IMR-90 (cell line): Measurements from ENCODE around the gene GSS. TPM values are rescaled to one million over a fixed set of nuclear protein-coding genes. Genes with fewer than 3 reads are reported as not detected.

Experiments
- ATAC-seq: fragments of 200-7000 bp; cut with Tn5 transposase; 2 replicates; pipeline ENCODE4 v1.9.1; 2020; ENCODE audit warnings: low read depth, mild to moderate bottlenecking, moderate library complexity
- BruUV-seq: library from RNA; stranded (reverse); fragments of 400-500 nt; replicated peaks from 2 replicates; lab custom pipeline; 2021; lab: Mats Ljungman, UMichigan
- CTCF ChIA-PET: fragments of 300-600 bp; formaldehyde crosslinking; extraction: SDS; loops from one replicate; lab custom pipeline; 2021; ENCODE audit warnings: antibody characterized with exemption; lab: Yijun Ruan, JAX
- POLR2A ChIA-PET: fragments of 300-600 bp; sonication (Branson Sonifier 250); formaldehyde crosslinking; loops from one replicate; lab custom pipeline; 2022; ENCODE audit warnings: antibody characterized with exemption; ENCODE audit not compliant: unreplicated experiment; lab: Charles Lee
- DNase-seq: peaks from one replicate; pipeline ENCODE4 v3.0.0; 2013
- H2AFZ ChIP-seq: replicated peaks from 2 replicates; pipeline ENCODE3; 2013; ENCODE audit warnings: low read length, mild to moderate bottlenecking; ENCODE audit not compliant: poor library complexity
- H2AK5ac ChIP-seq: 2 replicates; pipeline ENCODE4 v1.6.1; 2013; ENCODE audit warnings: low read depth, low read length, inconsistent platforms
- H2AK9ac ChIP-seq: replicated peaks from 2 replicates; pipeline ENCODE3; 2013; ENCODE audit warnings: mild to moderate bottlenecking, low read depth, low read length, moderate library complexity; ENCODE audit not compliant: poor library complexity
- H2BK120ac ChIP-seq: 2 replicates; pipeline ENCODE4 v1.6.1; 2013; ENCODE audit warnings: low read depth, low read length, inconsistent platforms
- H2BK15ac ChIP-seq: 3 replicates; pipeline ENCODE4 v1.6.1; 2013; ENCODE audit warnings: low read depth, low read length, inconsistent platforms
- H2BK20ac ChIP-seq: 2 replicates; pipeline ENCODE4 v1.6.1; 2013; ENCODE audit warnings: low read depth, mild to moderate bottlenecking, inconsistent platforms, low read length, moderate library complexity
- H2BK5ac ChIP-seq: 2 replicates; pipeline ENCODE4 v1.6.1; 2013; ENCODE audit warnings: mild to moderate bottlenecking, low read depth, low read length, inconsistent platforms; ENCODE audit not compliant: poor library complexity, severe bottlenecking
- H3K14ac ChIP-seq: replicated peaks from 2 replicates; pipeline ENCODE4 v1.6.1; 2013; ENCODE audit warnings: low read depth, low read length, inconsistent platforms
- H3K18ac ChIP-seq: 2 replicates; pipeline ENCODE4 v1.6.1; 2013; ENCODE audit warnings: low read depth, low read length, control low read depth
- H3K23ac ChIP-seq: 2 replicates; pipeline ENCODE4 v1.6.1; 2013; ENCODE audit warnings: low read depth, low read length, inconsistent platforms
- H3K27ac ChIP-seq: 2 replicates; pipeline ENCODE4 v1.5.1; 2013; ENCODE audit warnings: mild to moderate bottlenecking, control low read depth, low read length; ENCODE audit not compliant: insufficient read depth
- H3K27me3 ChIP-seq: 2 replicates; pipeline ENCODE4 v1.6.1; 2013; ENCODE audit warnings: low read length; ENCODE audit not compliant: control insufficient read depth, insufficient read depth
- H3K36me3 ChIP-seq: 2 replicates; pipeline ENCODE4 v1.6.1; 2013; ENCODE audit warnings: low read length, mixed read lengths; ENCODE audit not compliant: control insufficient read depth, insufficient read depth
- H3K4ac ChIP-seq: 2 replicates; pipeline ENCODE4 v1.6.1; 2013; ENCODE audit warnings: low read depth, low read length, inconsistent platforms
- H3K4me1 ChIP-seq: 2 replicates; pipeline ENCODE4 v1.6.1; 2013; ENCODE audit warnings: low read length, mixed read lengths; ENCODE audit not compliant: control insufficient read depth, insufficient read depth
- H3K4me2 ChIP-seq: 2 replicates; pipeline ENCODE4 v1.6.1; 2013; ENCODE audit warnings: low read depth, mild to moderate bottlenecking, control low read depth, low read length, moderate library complexity
- H3K4me3 ChIP-seq: 2 replicates; pipeline ENCODE4 v1.5.1; 2013; ENCODE audit warnings: low read depth, mild to moderate bottlenecking, control low read depth, low read length, moderate library complexity; ENCODE audit not compliant: insufficient read depth
- H3K56ac ChIP-seq: 2 replicates; pipeline ENCODE4 v1.6.1; 2013; ENCODE audit warnings: low read length, inconsistent platforms; ENCODE audit not compliant: insufficient read depth; ENCODE audit errors: extremely low read depth
- H3K79me1 ChIP-seq, 2 experiments: 2 replicates each; pipeline ENCODE4 v1.6.1; 2013; ENCODE audit warnings: low read length in 2 of 2, inconsistent platforms in 1 of 2, low read depth in 1 of 2
- H3K9ac ChIP-seq: 2 replicates; pipeline ENCODE4 v1.6.1; 2013; ENCODE audit warnings: low read depth, low read length, control low read depth
- H3K9me1 ChIP-seq: 2 replicates; pipeline ENCODE4 v1.6.1; 2013; ENCODE audit warnings: low read length, inconsistent platforms; ENCODE audit not compliant: insufficient read depth
- H3K9me3 ChIP-seq: 2 replicates; pipeline ENCODE4 v1.6.1; 2013; ENCODE audit warnings: low read length; ENCODE audit not compliant: control insufficient read depth, insufficient read depth
- H4K20me1 ChIP-seq: 2 replicates; pipeline ENCODE4 v1.6.1; 2013; ENCODE audit warnings: low read length, inconsistent platforms; ENCODE audit not compliant: insufficient read depth
- H4K5ac ChIP-seq: 2 replicates; pipeline ENCODE4 v1.6.1; 2013; ENCODE audit warnings: mild to moderate bottlenecking, low read depth, low read length, control low read depth
- H4K8ac ChIP-seq, 2 experiments: 2 replicates each; pipeline ENCODE4 v1.6.1; 2013; ENCODE audit warnings: low read depth in 2 of 2, low read length in 2 of 2, control low read depth in 1 of 2, inconsistent platforms in 1 of 2
- H4K91ac ChIP-seq: 2 replicates; pipeline ENCODE4 v1.6.1; 2013; ENCODE audit warnings: low read depth, low read length, inconsistent platforms; ENCODE audit not compliant: insufficient read depth
- ELK1 ChIP-seq: fragments of 150-350 bp; IDR thresholded peaks from 2 replicates; pipeline ENCODE4 v1.6.1; 2016; ENCODE audit warnings: low read depth, mild to moderate bottlenecking, low read length, moderate library complexity, borderline replicate concordance
- POLR2A ChIP-seq: IDR thresholded peaks from 2 replicates; pipeline ENCODE4 v1.6.1; 2012; ENCODE audit warnings: mild to moderate bottlenecking, low read depth, low read length
- WGBS, 2 experiments: methylation state at CpG; one replicate each; pipeline versions ENCODE4 v1.1.5 to v1.1.7; 2013; ENCODE audit warnings: missing lambda C conversion rate in 2 of 2; ENCODE audit not compliant: insufficient read length in 1 of 2; ENCODE audit errors: extremely low coverage in 2 of 2; 5-methylcytosine and 5-hydroxymethylcytosine counted together
- dilution Hi-C: fragments of 300-500 bp; cut with HindIII; formaldehyde crosslinking; loops from one replicate; pipeline ENCODE4 v1.14.3; 2018; ENCODE audit warnings: low sequenced_read_pairs; ENCODE audit not compliant: unreplicated experiment
- in situ Hi-C: fragments of 300-500 bp; cut with MboI; formaldehyde crosslinking; loops from 3 replicates; pipeline ENCODE4 v1.14.3; 2019; ENCODE audit warnings: low sequenced_read_pairs, inconsistent platforms, mixed read lengths
- intact Hi-C: fragments of 100-400 bp; cut with micrococcal nuclease; formaldehyde crosslinking; loops from 2 replicates; pipeline ENCODE4 v1.10.0; 2022
- polyA plus RNA-seq, 3 experiments: library from polyadenylated mRNA; depleted of rRNA; stranded (reverse); fragments of >200 nt; gene quantifications; 2 replicates each; pipeline ENCODE4 v1.2.3, GENCODE V29; 2012; ENCODE audit warnings: low replicate concordance in 1 of 3
- total RNA-seq: library from RNA; depleted of rRNA; stranded (reverse); fragments of >200 nt; gene quantifications from 2 replicates; pipeline ENCODE4 v1.2.3, GENCODE V29; 2012

Gene GSS
- total and polyA plus RNA-seq, 2 of the 4 experiments (the other 2 are of a cell fraction) = 73.7 to 90.0 TPM

- no peak overlapping the region for H3K4me3 ChIP-seq
- in situ Hi-C loops = no loop called here
- intact Hi-C loops = no loop called here
- no peak overlapping the region for H2AK9ac ChIP-seq
- peaks cover 0 to 9% of the 10 kb centered on the region in 2 experiments; a peak in 3 of 4 replicates for H3K79me1 ChIP-seq
- no peak overlapping the region for H3K4ac ChIP-seq
- no peak overlapping the region for H2BK5ac ChIP-seq
- no peak overlapping the region for H3K9ac ChIP-seq
- H2BK15ac ChIP-seq = no peak overlapping the region
- H3K18ac ChIP-seq = no peak overlapping the region
- dilution Hi-C loops = no loop called here
- H3K4me1 ChIP-seq = no peaks in the 10 kb centered on the region
- H4K8ac ChIP-seq = no peak overlapping the region
- H3K9me1 ChIP-seq = peaks cover 2% of the 10 kb centered on the region; the same call in 1 of the 2 replicates
- no peak overlapping the region for H3K27ac ChIP-seq
- no peak overlapping the region for H2AFZ ChIP-seq
- H2BK120ac ChIP-seq = no peak overlapping the region
- H3K56ac ChIP-seq = no peak overlapping the region
- DNase-seq = no peak
- no peaks in the 10 kb centered on the region for H3K9me3 ChIP-seq
- no peak overlapping the region for H2BK20ac ChIP-seq
- no peak overlapping the region for H3K14ac ChIP-seq
- no peak overlapping the region for H4K5ac ChIP-seq
- H2AK5ac ChIP-seq = no peak overlapping the region
- ChIA-PET CTCF (no interaction called here), POLR2A (no interaction called here)
- no peak for ATAC-seq
- H4K91ac ChIP-seq = no peak overlapping the region
- TF ChIP-seq ELK1 = no peak
- no peak for TF ChIP-seq POLR2A
- 93% methylated on average over 20 of the region's 22 CpGs; no CpG with 5 or more reads in 1 of the 2 experiments for WGBS, 2 experiments
- no peaks in the 10 kb centered on the region for H3K27me3 ChIP-seq
- H3K4me2 ChIP-seq = no peak overlapping the region
- H3K23ac ChIP-seq = no peak overlapping the region
- H3K36me3 ChIP-seq = peaks cover 50% of the 10 kb centered on the region; the same call in 1 of the 2 replicates
- peaks cover 23% of the 10 kb centered on the region for H4K20me1 ChIP-seq
- BruUV-seq = no TSS peak
These were observed 38.4 kb upstream of the GSS start for GRCh38 chr20:34993941-34994508.
